Measurements from ENCODE around the gene ECM2.
"Not testable (repeated sequence)": the region's sequence is repeated elsewhere in the genome, so short reads cannot be mapped to it uniquely, and the experiment has no call there.

Gene ECM2

GRCh38 chr9:92535940-92536850 lies at the start of gene ECM2:
ECM2 (minus strand) TSS chr9:92535990; CDS start chr9:92522866, 13,124 bp downstream.
- DNase-seq (ENCODE audit: low read depth in 2 of 2) = no peak

GRCh38 chr9:92576175-92576574 lies 40.4 kb upstream of the ECM2 start:
- DNase-seq (ENCODE audit: low read depth in 2 of 2) = no peak

DNA sequence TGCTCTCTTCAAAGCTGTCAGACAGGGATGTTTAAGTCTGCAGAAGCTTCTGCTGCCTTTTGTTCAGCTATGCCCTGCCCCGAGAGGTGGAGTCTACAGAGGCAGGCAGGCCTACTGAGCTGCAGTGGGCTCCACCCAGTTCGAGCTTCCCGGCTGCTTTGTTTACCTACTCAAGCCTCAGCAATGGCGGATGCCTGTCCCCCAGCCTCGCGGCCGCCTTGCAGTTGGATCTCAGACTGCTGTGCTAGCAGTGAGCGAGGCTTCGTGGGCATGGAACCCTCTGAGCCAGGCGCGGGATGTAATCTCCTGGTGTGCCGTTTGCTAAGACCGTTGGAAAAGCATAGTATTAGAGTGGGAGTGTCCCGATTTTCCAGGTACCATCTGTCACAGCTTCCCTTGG lies 37.8 kb upstream of the ECM2 start:
- DNase-seq (ENCODE audit: low read depth in 2 of 2) = not testable (repeated sequence)

DNA sequence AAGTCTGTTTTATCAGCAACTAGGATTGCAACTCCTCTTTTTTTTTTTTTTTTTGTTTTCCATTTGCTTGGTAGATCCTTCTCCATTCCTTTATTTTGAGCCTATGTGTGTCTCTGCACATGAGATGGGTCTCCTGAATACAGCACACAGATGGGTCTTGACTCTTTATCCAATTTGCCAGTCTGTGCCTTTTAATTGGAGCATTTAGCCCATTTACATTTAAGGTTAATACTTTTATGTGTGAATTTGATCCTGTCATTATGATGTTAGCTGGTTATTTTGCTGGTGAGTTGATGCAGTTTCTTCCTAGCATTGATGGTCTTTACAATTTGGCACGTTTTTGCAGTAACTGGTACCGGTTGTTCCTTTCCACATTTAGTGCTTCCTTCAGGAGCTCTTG lies 36.1 kb upstream of the ECM2 start:
- not testable (repeated sequence) for DNase-seq (ENCODE audit: low read depth in 2 of 2)

- DNase-seq (ENCODE audit: low read depth in 2 of 2) = no peak
Measured at GRCh38 chr9:92564982-92565381, 29.2 kb upstream of the ECM2 start.

DNA sequence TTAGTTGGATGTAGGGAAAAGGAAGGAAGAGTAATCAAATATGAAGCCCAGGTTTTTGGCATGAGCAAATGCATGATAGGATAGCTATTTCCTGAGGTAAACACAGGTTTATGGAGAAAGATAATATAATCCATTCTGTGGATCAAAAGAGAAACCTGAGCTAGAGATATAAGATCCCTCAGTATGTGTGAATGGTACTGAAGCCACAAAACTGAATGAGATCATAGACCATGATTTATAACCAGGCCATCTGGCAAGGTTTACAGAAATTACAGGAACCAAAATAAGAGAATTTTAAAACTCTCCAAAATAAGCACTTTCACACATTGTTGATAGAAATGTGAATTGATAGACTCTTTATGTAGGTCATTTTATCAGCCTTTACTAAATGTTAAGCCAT lies 28.7 kb upstream of the ECM2 start:
- no peak for DNase-seq (ENCODE audit: low read depth in 2 of 2)

DNA sequence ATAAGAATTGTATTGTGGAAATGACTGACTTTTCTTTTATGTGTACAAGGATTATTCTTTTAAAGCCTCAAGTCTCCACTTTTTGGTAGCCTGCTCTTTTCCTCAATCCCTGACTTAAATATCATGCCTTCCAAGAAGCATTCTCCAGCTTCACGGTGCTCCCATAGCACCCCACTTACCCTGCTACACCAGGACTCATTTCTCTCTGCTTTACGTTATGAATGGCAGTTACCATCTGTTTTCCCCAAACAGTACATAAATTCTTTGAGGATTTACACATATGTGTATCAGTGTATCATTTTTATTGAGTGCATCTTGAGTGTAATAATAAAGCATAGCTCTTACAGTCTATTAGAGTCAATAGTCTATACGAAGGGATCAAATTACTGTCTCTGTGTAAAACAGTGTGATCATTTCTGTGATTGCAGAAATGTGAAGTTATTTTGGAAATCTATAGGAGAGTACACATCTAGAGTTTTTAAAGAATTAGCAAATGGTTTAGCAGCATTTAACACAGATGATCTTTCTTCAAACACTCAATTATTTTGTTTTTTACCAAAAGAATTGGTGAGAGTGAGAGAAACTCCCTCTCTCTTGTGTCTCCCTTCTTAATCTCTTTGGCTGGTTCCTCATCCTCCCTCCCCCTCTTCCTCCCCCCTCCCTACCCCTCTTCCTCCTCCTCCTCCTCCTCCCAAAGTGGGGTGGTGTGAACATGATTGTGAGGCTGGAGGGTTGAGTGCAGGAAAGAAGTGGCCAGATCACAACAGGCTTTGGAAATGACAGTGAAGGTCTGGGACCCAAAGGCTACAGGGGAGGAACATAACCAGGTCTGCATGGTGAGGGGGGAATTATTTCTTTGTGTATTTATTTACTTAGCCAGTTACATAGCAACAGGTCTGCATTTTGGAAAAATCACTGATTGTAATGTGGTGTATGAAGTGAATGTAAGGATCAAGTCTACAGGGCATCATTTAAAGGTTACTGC lies 27.6 kb upstream of the ECM2 start:
- no peak for DNase-seq (ENCODE audit: low read depth in 2 of 2)

DNA sequence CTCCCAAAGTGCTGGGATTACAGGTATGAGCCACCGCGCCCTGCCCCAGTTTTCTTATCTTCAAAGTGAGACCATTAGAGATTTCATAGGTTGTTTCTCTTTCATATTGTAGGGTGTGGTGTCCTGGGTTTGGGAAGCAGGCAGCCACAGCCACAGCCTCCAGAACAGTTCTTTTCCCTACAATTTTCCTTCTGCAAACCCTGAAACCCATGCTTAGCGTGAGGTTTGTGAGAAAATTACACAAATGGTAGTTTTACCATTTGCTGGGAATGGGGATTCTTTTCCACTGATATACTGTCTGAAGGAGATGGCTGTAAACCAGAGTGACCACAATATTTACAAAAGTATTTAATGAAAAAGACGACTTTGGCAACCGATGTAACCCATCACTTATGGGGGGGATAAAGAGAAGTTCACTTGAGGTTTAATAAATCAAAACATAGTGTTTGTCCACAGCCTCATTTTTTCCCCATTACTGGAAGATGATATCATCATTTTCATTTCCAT lies 26.7 kb upstream of the ECM2 start:
- DNase-seq (ENCODE audit: low read depth in 2 of 2) = no peak

- DNase-seq (ENCODE audit: low read depth in 2 of 2) = no peak
Measured at GRCh38 chr9:92561374-92562330, 25.9 kb upstream of the ECM2 start.

DNA sequence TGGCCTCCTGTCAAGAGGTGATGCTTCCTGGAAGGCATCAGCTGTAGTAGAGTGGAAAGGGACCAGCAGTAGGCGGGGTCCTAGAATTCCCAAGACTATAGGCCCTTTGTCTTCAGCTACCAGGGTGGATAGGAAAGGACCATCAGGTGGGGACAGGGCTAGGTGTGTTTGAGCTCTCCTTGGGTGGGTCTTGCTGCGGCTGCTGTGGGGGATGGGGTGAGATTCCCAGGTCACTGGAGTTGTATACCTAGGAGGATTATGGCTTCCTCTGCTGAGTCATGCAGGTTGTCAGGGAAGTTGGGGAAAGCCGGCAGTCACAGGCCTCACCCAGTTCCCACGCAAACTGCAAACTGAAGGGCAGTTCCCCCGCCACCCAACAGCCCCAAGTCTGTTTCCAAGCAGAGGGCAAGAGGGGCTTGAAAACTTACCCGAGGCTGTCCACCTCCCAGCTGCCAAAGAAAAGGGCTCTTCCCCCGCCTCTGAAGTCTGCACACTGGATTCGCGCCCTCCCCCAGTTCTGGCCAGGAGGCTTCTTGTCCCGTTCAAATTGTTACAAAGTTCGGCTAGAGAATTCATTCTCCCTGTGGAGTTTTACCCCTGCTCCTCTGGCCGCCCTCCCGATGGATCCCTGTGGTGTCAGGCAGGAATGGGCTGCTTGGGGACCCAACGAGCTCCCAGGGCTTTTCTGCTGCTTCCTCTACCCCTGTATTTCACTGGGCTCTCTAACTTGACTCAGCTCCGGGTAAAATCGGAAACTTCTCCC lies 23.0 kb upstream of the ECM2 start:
- no peak for DNase-seq (ENCODE audit: low read depth in 2 of 2)

DNA sequence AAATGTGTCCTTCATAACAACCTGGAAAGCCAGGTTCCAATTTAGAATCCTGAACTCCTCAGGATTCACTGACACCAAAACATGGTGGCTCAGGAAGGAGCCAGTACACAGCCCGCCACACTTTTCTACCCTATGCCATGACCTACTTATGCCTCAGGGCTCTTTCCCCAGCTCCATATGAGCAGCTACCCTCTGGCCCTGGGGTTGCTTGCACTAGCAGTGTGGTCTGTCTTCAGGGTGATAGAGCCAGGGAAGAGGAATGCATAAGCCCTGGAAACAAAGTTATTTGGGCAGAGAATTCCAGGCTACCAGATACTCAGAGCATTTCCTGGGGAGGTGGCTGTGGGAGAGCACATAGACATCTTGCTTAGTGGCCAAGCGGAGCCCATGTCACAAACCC lies 15.0 kb upstream of the ECM2 start:
- DNase-seq (ENCODE audit: low read depth in 2 of 2) = no peak

GRCh38 chr9:92547356-92547755 lies 11.6 kb upstream of the ECM2 start:
- no peak for DNase-seq (ENCODE audit: low read depth in 2 of 2)

DNA sequence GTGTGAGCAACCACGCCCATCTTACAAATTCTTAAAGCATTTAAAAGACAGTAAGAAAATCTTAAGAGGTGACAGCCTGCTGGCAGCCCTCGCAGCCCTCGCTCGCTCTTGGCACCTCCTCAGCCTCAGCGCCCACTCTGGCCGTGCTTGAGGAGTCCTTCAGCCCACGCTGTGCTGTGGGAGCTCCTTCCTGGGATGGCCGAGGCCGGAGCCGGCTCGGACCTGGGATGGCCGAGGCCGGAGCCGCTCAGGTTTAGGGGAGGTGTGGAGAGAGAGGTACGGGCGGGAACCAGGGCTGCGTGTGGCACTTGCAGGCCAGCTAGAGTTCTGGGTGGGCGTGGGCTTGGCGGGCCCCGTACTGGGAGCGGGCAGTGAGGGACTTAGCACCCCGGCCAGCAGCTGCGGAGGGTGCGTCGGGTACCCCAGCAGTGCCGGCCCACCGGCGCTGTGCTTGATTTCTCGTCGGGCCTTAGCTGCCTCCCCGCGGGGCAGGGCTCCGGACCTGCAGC lies 9.3 kb upstream of the ECM2 start:
- DNase-seq (ENCODE audit: low read depth in 2 of 2) = no peak

DNA sequence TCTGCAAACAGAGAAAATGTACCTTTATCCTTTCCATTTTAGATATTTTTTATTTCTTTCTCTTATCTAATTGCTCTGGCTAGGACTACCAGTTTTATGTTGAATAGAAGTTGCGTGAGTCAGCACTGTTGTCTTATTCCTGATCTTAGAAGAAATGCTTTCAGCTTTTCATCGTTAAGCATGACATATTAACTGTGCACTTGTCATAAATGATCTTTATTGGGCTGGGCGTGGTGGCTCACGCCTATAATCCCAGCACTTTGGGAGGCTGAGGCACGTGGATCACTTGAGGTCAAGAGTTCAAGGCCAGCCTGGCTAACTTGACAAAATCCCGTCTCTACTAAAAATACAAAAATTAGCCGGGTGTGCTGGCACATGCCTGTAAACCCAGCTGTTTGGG lies 8.2 kb upstream of the ECM2 start:
- no peak for DNase-seq (ENCODE audit: low read depth in 2 of 2)

GRCh38 chr9:92538541-92538940 lies 2.8 kb upstream of the ECM2 start:
- no peak for DNase-seq (ENCODE audit: low read depth in 2 of 2)

DNA sequence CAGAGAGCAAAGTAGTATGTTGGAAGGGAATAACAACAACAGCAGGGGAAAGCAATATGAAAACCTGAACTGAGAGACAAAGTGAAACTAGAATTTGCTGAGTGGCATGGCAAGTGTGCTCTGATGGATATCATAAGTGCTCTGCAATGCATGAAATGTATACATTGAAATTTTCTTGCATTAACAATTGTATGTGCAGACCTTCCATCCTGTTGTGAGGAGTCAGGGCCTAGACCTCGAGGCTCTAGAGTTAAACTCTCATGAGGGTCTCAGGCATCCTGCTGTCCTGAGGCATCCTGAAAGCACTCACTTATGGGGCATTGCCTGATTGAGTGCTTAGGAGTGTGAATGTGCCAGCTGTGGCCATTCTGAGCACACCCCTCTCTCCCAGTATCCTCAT lies 1.1 kb downstream of the ECM2 start:
- DNase-seq (ENCODE audit: low read depth in 2 of 2) = no peak

- no peak for DNase-seq (ENCODE audit: low read depth in 2 of 2)
Measured at GRCh38 chr9:92534204-92534603, 1.6 kb downstream of the ECM2 start.

DNA sequence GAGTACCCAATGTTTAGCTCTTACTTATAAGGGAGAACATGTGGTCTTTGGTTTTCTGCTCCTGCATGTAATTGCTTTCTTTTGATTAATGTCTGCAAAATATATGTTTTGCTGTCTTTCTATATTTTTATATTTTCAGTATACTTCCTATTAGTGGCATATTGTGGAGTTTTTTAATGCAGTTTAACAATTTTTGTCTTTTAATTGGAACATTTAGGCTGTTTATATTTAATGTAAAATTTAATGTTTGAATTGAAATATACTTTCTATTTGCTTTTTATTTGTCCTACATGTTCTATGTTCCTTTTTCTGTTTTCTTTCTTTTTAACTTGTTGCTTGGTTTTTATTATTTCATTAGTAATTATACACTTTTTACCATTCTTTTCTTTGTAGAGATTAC lies 4.9 kb downstream of the ECM2 start:
- DNase-seq (ENCODE audit: low read depth in 2 of 2) = no peak

DNA sequence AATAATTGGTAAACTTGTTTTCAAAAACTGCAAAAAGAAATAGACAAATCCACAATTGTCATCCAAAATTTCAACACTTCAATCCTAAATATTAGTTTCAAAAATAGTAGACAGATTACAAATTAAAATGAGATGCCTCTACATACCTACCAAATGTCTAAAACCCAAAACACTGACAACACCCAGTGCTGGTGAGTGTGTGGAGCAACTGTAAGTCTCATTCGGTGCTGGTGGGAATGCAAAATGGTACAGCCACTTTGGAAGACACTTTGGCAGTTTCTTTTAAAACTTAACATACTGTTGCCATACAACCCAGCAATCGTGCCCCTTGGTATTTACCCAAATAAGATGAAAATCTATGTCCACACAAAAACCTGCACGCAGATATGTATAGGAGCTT lies 6.7 kb downstream of the ECM2 start:
- DNase-seq (ENCODE audit: low read depth in 2 of 2) = no peak

DNA sequence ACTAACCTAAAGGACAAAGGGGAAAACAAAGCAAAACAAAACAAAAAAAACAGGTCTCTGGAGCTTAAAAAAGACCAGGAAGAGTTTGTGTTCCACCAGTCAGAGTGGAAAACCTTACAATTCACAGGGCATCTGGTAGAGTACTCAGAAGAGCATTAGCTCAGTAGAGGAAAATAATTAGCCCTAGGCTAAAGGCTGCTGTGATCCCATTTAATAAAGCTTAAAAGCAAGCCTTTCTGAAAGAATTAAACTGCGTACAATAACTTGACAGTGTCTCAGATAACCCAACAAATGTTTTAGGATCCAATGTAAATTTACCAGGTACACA lies 7.3 kb downstream of the ECM2 start:
- no peak for DNase-seq (ENCODE audit: low read depth in 2 of 2)

All from stimulated activated CD8-positive, alpha-beta memory T cell treated with anti-CD3 and anti-CD28 coated beads, Interleukin-7, amount 100 ng/mL, for 1 hour (primary cell).